Stimulated activated CD4-positive, alpha-beta T cell treated with anti-CD3 and anti-CD28 coated beads, Interleukin-1b, Interleukin-23, amount 100 ng/mL, for 1 hour (primary cell): ENCODE data around the gene TK1.
A peak's percentile ranks its signal among the peaks of the same experiment; 100 is the strongest.
"Not testable (repeated sequence)": the region's sequence is repeated elsewhere in the genome, so short reads cannot be mapped to it uniquely, and the experiment has no call there.

ENCODE experiments used
- DNase-seq, 2 donors: peaks; one replicate each; pipeline ENCODE4 v3.0.0-alpha.2; 2020; ENCODE audit warnings: low read depth in 2 of 2

Gene TK1

GRCh38 chr17:78176548-78177025, 10.3 kb downstream of the TK1 start:
- DNase-seq = peak; percentile 60 to 72

GRCh38 chr17:78175643-78175981, 11.2 kb downstream of the TK1 start:
- no peak for DNase-seq

GRCh38 chr17:78174870-78175642, 11.8 kb downstream of the TK1 start:
- no peak for DNase-seq

- DNase-seq = no peak
Observed at GRCh38 chr17:78174346-78174869, 12.4 kb downstream of the TK1 start.

- DNase-seq = no peak
Observed at GRCh38 chr17:78173097-78173715, 13.6 kb downstream of the TK1 start.

GRCh38 chr17:78172249-78173051, 14.4 kb downstream of the TK1 start:
- DNase-seq = no peak

- DNase-seq = not testable (repeated sequence)
Observed at GRCh38 chr17:78171591-78172248, 15.1 kb downstream of the TK1 start.

GRCh38 chr17:78170692-78171590, 15.9 kb downstream of the TK1 start:
- no peak for DNase-seq

- DNase-seq = peak; percentile 20 to 43
Observed at GRCh38 chr17:78168903-78169793, 17.7 kb downstream of the TK1 start.

GRCh38 chr17:78168242-78168902, 18.5 kb downstream of the TK1 start, which contains the start of gene SYNGR2:
Gene SYNGR2, plus strand, starts transcription at chr17:78168581. Its CDS starts 36 bp downstream, at chr17:78168617.
- DNase-seq = peak; percentile 70 to 75

GRCh38 chr17:78166416-78166815, 20.4 kb downstream of the TK1 start:
- no peak for DNase-seq

- DNase-seq = no peak
Observed at GRCh38 chr17:78164748-78165607, 21.9 kb downstream of the TK1 start.

- no peak for DNase-seq
Observed at GRCh38 chr17:78163881-78164747, 22.7 kb downstream of the TK1 start.

- no peak for DNase-seq
Observed at GRCh38 chr17:78159575-78160158, 27.2 kb downstream of the TK1 start.

- DNase-seq = no peak
Observed at GRCh38 chr17:78154903-78155811, 31.7 kb downstream of the TK1 start.
